Anterior cingulate cortex (tissue), 58 donors: ENCODE data around the gene ZNF488.

Experiments used
- DNase-seq, 58 donors: peaks; one replicate each; lab custom pipeline; 2025; lab: John Stamatoyannopoulos, UW

The ZNF488 gene, protein sequence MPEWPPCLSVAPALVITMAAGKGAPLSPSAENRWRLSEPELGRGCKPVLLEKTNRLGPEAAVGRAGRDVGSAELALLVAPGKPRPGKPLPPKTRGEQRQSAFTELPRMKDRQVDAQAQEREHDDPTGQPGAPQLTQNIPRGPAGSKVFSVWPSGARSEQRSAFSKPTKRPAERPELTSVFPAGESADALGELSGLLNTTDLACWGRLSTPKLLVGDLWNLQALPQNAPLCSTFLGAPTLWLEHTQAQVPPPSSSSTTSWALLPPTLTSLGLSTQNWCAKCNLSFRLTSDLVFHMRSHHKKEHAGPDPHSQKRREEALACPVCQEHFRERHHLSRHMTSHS

DNA sequence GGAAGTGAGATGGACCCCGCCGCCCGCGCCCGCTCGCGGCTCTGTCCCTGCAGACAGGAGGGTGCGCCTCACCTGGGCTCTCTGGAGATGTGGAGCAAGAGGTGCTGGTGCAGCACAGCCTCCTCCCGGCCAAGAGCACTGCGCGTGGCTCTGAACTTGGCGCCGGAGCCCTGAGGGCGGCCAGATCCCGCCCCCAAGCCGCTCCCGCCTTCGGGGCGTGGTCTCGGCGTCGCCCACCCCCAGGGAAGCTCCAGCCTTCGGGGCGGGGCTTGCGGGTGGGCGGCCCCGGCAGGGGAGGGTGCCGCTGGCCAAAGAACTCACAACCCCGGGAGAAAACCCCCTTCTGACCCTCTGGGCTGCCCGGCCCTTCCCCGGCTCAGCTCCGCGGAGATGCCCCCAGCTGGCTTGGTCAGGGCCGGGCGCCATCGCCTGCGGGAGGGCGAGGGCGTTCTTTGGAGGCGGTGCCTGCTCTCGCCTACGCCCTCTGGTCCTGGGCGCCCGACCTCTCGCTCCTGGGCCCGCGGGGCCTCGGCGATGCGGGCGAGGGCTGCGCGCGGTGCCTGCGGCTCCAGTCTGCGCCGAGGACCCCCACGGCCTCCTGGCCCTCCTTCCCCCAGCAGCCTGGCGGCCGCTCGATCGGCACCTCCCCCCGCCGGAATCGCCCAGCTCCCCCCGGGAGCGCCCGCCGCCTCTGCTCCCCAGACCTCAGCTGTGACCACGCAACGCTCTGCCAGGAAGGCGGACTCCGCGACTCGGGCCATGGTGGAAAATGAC, at the start of gene ZNF488:
Gene ZNF488, minus strand, starts transcription at position 146 of the 774 bp plus-strand sequence. CDS start 15,464 bp downstream, outside the sequence.
- peak in 57 of 58 donors; percentile 30 to 93 (median 80) for DNase-seq

DNA sequence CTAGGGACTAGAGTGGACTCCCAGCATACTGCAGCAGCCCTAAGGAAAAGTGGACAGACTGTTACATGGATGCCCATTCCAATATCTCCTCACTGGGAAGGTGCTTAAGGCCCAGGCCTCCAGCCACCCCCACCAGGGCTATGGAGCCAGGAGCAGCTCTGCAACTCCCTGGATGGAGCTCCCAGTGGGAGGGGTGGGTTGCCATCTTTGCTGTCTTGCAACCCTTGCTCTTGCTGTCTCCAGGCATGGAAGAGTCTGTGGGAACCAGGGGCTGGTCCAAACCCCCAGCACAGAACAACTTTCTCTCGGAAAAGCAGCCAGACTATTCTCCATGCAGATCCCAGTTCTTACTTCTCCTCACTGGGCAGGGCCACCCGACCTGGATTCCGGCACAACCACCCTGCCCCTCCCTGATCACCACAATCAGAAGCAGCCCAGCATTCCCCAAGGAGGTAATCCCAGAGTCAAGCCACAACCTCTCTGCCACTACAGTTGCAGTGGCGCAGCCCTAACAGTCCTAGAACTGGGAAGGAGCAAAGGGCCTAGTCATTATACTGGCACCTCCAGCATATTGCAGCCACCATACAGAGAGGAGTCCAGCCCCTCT, 41.8 kb upstream of the ZNF488 start:
- DNase-seq = no peak

DNA sequence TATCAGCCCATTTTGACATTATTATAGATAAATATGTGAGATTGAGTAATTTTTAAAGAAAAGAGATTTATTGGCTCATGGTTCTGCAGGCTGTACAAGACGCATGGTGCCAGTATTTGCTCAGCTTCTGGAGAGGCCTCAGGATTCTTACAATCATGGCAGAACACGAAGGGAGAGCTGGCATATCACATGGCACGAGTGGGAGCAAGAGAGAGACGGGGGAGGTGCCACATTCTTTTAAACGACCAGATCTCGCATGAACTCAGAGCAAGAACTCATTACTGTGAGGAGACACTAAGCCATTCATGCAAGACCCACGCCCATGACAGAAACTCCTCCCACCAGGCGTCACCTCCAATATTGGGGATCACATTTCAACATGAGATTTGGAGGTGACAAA, 40.1 kb upstream of the ZNF488 start:
- no peak for DNase-seq

DNA sequence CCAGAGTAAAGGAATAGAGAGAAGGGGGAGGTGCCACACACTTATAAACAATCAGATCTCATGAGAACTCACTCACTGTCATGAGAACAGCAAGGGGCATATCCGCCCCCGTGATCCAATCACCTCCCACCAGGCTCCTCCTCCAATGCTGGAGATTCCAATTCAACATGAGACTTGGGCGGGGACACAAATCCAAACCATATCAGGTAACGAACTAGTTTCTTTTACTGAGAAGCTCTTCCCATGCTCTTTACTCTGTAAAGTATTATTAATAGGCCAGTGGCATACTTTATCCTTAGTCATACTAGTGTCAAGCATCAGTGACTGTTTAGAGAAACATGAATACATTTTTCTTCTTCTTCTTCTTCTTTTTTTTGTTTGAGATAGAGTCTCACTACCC, 39.4 kb upstream of the ZNF488 start:
- no peak for DNase-seq

DNA sequence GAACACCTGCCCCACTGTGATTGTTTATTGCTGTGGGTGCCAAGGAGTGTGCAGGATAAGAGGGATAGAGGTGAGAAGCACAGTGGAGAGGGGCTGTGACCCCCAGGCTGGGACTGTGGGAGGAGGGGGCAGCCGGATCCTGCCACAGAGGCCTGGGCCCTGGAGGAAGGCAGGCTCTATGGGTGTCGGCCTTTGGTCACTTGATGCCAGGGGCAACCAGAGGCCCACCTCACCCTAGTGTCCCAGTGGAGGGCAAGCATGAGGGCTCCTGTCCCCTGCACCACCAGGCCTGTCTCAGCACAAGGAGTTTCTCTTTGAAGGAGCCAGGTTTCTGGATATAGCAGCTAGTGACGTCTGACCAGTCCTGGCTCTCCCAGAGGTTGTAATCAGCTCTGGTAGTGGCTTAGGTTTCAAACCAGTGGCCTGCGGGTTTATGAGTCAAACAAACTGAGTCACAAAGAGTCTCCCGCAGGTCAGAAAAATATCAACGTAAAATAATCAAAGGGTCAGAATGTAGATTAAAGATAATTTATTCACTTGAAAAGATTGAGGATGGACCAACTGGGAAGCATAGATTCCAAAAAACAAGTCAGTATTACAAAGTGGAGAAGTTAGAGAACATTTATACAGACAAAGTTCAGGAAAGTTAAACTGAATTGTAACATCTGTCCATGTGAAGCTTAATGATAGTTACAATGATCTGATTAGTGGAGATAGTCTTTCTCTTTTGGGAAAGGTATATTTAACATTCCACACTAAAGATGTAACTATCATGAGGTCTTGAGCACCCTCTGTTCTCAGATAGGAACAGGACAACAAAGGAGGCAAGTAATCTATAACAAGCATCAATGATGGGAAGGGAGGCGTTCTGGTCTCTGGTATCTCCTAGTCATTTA, 37.2 kb upstream of the ZNF488 start:
- DNase-seq = no peak

DNA sequence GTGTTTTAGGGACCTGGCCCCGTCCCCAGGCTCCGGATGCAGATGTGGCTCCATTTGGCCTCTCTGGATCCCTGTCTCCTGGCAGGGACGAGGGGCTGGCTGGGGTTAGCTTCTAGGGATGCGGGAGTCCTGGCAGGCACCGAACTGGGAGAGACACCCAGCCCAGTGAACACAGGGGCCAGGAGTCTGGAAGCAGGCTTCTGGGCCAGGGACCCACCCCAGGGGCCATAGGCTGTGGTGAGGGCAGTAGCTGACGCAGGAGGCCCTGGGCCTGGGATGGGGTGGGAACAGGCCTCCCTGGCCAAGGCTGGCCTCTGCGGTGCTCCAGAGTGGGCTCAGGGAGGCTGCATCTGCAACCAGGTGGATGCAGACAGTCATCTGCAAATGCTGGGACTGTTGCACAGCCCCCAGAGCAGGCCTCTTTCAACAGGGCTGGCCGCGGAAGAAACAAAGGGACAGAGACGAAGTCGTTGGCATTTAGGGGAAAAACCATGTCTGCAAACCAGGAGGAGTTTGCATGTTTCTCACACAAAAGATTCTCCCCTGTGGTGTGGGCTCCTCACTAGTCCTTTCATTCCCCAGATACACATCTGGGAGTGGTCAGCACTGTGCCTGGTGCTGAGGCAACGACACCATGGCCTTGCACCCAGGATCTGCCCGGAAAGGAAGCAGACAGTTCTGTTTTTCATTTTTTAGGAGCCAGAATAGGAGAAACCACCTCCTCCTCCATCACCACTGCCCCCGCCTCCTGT, 36.4 kb upstream of the ZNF488 start:
- DNase-seq = no peak

DNA sequence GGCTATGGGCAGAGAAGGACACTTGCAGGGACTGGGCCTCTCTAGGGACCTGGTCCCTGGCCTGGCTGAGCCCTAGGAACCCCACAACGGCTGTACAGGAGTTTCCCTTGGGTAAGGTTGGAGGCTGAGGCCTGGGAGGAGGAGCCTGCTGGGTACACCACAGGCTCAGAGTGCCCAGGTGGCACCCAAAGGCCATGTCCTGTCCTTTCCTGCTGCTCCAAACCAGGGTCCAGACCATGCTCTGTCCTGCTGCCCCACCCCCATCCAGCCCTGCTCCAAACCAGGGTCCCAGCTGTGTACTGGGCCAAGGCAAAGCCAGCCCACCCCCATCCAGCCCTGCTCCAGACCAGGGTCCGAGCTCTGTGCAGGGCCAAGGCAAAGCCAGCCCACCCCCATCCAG, 35.3 kb upstream of the ZNF488 start:
- DNase-seq = no peak

DNA sequence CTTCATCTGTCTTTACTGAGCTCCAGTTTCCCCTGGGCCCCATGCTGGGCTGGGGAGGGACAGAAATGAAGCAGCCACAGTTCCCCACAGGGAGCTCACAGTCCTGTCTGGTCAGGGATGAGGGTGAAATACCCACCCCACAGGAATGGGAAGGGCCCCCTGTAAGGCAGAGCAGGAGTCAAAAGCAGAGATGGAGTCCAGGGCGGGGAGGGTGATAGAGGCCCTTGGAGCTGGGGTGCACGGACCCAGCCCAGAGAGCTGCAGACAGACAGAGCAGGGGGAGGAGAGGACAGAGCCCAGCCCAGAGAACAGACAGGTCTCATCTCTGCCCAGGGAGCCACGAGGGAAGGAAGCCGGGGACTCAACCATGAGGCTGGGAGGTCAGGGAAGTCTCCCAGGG, 34.9 kb upstream of the ZNF488 start:
- no peak for DNase-seq

DNA sequence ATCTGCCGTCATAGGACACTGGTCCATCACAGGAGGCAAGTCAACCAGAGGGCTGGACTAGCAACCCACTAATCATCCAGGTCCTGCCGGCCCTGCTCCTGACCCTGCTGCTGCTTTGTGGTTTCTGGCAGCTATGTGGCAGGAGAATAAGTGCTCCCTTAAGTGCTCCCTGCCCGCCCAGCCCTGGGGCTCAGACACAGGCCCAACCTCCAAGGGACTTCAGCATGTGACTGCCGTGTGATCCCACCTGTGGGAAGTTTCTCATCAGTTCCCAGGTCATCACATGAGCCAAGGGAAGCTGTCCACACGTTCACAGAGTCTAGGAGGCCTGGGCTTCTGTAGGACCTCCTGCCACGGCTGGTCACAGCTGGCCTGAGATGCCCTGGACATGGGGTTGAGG, 34.2 kb upstream of the ZNF488 start:
- DNase-seq = no peak

DNA sequence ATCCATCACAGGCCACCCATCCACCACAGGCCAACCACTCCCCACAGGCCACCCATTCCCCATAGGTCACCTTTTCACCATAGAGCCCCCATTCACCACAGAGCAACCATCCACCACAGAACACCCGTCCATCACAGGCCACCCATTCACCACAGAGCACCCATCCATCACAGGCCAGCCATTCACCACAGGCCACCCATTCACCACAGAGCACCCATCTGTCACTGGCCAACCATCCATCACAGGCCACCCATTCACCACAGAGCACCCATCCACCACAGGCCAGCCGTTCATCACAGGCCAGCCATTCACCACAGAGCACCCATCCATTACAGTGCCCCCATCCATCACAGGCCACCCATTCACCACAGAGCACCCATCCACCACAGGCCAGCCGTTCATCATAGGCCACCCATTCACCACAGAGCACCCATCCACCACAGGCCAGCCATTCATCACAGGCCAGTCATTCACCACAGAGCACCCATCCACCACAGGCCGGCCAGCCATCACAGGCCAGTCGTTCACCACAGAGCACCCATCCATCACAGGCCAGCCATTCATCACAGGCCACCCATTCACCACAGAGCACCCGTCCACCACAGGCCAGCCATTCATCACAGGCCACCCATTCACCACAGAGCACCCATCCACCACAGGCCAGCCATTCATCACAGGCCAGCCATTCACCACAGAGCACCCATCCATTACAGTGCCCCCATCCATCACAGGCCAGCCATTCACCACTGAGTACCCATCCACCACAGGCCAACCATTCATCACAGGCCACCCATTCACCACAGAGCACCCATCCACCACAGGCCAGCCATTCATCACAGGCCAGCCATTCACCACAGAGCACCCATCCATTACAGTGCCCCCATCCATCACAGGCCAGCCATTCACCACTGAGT, 32.5 kb upstream of the ZNF488 start:
- peak in 12 of 58 donors; percentile 11 to 63 (median 42) for DNase-seq

DNA sequence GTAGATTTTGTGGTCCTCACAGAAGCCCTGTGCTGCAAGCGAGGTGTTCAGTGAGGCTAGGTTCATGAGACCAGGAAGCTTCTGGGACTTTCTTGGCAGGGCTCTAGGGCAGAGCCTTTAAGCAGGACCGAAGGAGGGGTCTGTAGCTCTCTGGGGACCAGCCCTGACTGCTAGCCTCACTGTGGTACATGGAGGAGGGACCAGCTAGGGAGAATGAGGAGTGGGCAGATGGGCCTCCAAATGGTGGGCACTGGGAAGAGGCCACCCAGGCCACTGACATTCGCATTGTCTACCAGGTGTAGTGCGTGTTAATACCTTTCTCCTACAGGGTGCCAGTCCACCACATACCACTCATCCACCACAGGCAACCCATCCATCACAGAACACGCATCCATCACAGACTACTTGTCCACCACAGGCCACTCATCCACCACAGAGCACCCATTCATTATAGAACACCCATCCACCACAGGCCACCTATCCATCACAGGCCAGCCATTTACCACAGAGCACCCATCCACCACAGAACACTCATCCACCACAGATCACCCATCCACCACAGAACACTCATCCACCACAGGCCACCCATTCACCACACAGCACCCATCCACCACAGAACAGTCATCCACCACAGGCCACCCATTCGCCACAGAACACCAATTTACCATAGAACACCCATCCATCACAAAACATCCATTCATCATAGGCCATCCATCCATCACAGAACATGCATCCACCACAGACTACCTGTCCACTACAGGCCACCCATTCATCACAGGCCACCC, 31.6 kb upstream of the ZNF488 start:
- DNase-seq = no peak

DNA sequence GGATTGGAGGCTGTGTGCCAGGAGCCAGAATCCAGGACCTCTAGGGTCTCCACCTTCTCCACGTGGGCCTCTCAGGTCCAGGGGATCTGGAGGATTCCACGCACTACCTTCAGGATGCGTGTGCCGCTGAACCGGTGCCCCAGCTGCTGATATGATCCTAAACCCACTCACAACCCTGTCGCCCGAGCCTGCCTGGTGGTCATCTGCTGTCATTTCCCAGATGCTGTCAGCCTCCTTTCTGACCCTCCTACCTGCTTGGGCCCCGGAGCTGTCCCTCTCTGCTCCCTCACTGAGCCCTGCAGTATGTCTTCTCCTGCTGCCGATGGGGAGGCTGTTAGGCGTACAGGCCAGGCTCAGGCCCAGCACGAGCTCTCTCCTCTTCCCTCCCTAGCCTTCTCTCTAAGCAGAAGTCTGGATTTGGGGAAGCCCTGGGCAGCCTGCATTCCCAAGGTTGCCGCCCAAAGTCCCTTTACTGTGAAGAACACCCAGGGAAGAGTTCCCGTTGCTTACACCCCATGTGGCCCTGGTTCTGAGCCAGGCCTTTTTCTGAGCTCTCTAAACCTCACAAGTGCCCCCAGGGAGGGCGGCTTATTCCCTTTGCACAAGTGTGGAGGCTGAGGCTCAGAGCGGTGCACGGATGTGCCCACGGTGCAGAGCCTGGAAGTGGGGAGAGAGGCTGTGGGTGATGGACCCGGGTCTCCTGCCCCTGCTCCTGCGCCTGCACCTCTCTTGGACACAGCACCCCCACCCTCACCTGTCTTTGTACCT, 30.8 kb upstream of the ZNF488 start:
- no peak for DNase-seq

DNA sequence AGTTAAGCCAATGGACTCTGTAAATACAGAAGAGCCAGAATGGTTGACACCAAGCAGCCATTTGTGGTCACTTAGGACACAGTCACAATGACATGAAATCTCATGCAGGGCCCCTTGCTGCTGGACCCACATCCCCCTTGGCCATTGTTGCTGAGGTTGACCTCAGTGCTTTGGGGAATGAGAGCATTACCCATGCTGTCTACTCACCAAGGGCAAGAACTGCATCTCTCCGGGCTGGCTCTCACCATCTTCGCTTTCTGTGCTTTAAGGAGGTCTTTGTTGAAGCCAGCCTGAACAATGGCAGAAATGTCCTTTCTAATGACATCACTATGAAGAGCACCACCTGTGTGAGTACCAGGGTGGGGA, 30.1 kb upstream of the ZNF488 start:
- no peak for DNase-seq

DNA sequence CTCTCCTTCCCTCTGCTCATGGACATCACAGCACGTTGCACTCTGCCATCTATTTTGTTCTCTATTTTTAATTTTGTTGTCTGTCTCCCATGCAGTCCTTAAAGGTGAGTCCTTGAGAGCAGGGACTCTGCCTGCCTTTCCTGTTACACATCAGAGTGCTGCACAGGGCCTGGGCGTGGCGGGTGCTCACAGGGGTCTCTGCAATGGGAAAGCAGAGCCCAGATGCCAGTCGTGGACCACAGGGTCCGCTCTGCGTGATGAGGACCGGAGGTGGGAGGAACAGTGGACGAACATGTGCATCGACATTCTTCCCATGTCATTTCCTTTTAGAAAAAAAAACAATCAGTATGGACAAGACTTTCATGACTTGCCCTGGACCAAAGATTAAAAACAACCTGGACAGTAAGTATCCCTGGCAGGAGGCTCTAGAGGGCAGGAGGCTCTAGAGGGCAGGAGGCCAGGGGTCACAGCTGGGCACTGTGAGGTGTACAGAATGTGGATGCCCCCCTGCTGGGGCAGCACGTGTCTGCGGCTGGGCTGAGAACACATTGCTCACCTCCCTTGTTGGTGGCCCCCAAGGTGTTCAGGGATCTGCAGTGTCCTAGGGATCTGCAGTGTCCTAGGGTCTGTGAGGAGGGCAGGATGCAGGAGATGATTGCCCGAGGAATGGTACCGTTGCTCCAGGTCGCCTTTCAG, 29.6 kb upstream of the ZNF488 start:
- DNase-seq = no peak

DNA sequence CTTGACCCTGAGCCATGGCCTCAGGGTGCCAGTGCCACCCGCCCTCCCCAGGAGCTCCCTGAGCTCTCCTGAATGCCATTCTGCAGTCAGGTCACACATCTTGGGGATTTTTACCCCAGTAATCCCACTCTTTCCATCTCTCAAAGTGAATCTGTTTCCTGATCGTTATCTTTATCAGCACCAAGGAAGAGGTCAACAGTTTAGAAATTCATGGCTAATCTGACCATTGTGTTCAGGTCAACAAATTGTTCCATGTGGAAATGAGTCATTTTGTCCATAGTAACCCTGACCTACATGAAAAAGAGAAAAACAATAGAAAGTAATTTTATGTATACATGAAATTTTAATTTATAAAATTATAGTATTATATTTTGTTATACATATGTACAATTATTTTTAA, 28.8 kb upstream of the ZNF488 start:
- DNase-seq = no peak

DNA sequence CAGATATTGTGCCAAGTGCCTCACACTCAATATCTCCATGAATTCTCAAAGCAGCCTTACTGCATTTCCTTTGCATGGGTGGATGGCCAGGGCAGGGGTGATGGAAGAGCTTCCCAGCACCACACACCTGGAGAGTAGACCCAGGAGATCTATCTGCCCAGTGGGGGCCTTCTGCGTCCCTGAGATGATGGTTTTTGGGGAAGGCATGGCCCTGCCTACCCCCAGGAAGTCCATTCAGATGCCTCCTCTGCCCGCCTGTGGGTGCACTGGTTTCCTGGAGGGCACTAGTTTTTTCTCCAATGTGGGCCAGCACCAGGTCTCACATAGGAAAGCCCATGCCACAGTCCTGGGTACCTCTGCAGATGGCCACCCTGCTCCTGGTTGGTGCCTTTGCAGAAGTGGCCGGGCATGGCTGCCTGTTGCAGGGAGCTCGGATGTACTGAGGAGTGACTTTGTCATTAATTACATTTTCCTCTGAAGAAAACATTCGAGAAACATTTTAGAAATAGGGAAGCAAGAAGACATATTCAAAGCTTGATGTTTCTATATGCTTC, 28.2 kb upstream of the ZNF488 start:
- no peak for DNase-seq
